ENCODE data around the gene MEF2A. TPM values are rescaled to one million over a fixed set of nuclear protein-coding genes. Genes with fewer than 3 reads are reported as not detected.

Gene MEF2A
- total RNA-seq, 1 experiment from 2014 or later = 29.6 TPM

DNA sequence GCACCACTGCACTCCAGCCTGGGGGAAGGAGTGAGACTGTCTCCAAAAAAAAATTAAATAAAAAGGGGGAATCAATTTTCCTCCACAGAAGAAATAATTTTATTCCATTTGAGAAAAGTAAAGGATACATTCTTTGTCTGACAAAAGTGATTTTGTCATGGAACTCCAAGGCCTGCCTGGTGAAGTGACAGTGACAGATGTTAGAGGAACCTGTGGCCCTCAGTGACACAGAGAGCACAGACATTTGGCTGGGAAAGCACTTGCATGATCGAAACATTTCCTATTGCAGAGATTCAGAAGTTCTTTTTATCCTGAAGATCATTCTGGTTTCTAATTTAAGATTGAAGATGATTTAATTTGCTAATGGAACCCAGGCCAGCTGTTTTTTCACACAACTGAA is 161.5 kb downstream of the MEF2A start:
- H3K9me2 ChIP-seq (ENCODE audit: insufficient read depth) = no peaks in the 10 kb centered on the region
- no peak overlapping the region for H3K27ac ChIP-seq (ENCODE audit: low read depth, low read length)
- ChIA-PET POLR2A (no interaction called here), RAD21 (ENCODE audit: low non-redundant PET in 1 of 2, low total read pairs in 2 of 2, uncharacterized antibody in 2 of 2, unreplicated experiment in 2 of 2) (no interaction called here), CTCF (no interaction called here)
- ATAC-seq (no peak), DNase-seq (ENCODE audit: low read depth, low spot score) (no peak)
- TF ChIP-seq ZFX (IDR thresholded peaks at IDR 0.05) (no peak), ZNF274 (IDR thresholded peaks at IDR 0.05; ENCODE audit: low read depth, low read length) (no peak), EGR1 (IDR thresholded peaks at IDR 0.05; ENCODE audit: low read depth) (no peak), CBX3 (IDR thresholded peaks at IDR 0.05; ENCODE audit: low read depth) (no peak), CEBPB (IDR thresholded peaks at IDR 0.05; ENCODE audit: low read depth) (no peak), RAD21 (IDR thresholded peaks at IDR 0.05; ENCODE audit: low read depth) (no peak), POLR2A (IDR thresholded peaks at IDR 0.05; ENCODE audit: borderline replicate concordance, extremely low read depth, insufficient read depth, insufficient read length) (no peak), SRF (IDR thresholded peaks at IDR 0.05; ENCODE audit: low read depth) (no peak), SP1 (IDR thresholded peaks at IDR 0.05; ENCODE audit: low read depth) (no peak), YY1 (IDR thresholded peaks at IDR 0.05; ENCODE audit: extremely low read depth, insufficient replicate concordance, low read depth, low read length) (no peak), SIN3A (IDR thresholded peaks at IDR 0.05; ENCODE audit: low read depth) (no peak), POLR2AphosphoS5 (IDR thresholded peaks at IDR 0.05; ENCODE audit: low read depth, low read length) (no peak), EZH2 (IDR thresholded peaks at IDR 0.05) (no peak), TCF7L2 (IDR thresholded peaks at IDR 0.05; ENCODE audit: borderline replicate concordance, extremely low read depth, insufficient read depth, insufficient read length) (no peak), FOSL1 (IDR thresholded peaks at IDR 0.05; ENCODE audit: low read depth) (no peak), ELF1 (IDR thresholded peaks at IDR 0.05; ENCODE audit: borderline replicate concordance, low read depth) (no peak)
- TF ChIP-seq, protein P1, sequence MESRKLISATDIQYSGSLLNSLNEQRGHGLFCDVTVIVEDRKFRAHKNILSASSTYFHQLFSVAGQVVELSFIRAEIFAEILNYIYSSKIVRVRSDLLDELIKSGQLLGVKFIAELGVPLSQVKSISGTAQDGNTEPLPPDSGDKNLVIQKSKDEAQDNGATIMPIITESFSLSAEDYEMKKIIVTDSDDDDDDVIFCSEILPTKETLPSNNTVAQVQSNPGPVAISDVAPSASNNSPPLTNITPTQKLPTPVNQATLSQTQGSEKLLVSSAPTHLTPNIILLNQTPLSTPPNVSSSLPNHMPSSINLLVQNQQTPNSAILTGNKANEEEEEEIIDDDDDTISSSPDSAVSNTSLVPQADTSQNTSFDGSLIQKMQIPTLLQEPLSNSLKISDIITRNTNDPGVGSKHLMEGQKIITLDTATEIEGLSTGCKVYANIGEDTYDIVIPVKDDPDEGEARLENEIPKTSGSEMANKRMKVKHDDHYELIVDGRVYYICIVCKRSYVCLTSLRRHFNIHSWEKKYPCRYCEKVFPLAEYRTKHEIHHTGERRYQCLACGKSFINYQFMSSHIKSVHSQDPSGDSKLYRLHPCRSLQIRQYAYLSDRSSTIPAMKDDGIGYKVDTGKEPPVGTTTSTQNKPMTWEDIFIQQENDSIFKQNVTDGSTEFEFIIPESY (IDR thresholded peaks at IDR 0.05; ENCODE audit: extremely low read depth, insufficient replicate concordance, low read length) = no peak
- TF ChIP-seq, protein P2, sequence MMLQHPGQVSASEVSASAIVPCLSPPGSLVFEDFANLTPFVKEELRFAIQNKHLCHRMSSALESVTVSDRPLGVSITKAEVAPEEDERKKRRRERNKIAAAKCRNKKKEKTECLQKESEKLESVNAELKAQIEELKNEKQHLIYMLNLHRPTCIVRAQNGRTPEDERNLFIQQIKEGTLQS (IDR thresholded peaks at IDR 0.05) = no peak
- TF ChIP-seq, protein P3, sequence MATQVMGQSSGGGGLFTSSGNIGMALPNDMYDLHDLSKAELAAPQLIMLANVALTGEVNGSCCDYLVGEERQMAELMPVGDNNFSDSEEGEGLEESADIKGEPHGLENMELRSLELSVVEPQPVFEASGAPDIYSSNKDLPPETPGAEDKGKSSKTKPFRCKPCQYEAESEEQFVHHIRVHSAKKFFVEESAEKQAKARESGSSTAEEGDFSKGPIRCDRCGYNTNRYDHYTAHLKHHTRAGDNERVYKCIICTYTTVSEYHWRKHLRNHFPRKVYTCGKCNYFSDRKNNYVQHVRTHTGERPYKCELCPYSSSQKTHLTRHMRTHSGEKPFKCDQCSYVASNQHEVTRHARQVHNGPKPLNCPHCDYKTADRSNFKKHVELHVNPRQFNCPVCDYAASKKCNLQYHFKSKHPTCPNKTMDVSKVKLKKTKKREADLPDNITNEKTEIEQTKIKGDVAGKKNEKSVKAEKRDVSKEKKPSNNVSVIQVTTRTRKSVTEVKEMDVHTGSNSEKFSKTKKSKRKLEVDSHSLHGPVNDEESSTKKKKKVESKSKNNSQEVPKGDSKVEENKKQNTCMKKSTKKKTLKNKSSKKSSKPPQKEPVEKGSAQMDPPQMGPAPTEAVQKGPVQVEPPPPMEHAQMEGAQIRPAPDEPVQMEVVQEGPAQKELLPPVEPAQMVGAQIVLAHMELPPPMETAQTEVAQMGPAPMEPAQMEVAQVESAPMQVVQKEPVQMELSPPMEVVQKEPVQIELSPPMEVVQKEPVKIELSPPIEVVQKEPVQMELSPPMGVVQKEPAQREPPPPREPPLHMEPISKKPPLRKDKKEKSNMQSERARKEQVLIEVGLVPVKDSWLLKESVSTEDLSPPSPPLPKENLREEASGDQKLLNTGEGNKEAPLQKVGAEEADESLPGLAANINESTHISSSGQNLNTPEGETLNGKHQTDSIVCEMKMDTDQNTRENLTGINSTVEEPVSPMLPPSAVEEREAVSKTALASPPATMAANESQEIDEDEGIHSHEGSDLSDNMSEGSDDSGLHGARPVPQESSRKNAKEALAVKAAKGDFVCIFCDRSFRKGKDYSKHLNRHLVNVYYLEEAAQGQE (IDR thresholded peaks at IDR 0.05; ENCODE audit: low read depth) = no peak
- TF ChIP-seq, protein P4, sequence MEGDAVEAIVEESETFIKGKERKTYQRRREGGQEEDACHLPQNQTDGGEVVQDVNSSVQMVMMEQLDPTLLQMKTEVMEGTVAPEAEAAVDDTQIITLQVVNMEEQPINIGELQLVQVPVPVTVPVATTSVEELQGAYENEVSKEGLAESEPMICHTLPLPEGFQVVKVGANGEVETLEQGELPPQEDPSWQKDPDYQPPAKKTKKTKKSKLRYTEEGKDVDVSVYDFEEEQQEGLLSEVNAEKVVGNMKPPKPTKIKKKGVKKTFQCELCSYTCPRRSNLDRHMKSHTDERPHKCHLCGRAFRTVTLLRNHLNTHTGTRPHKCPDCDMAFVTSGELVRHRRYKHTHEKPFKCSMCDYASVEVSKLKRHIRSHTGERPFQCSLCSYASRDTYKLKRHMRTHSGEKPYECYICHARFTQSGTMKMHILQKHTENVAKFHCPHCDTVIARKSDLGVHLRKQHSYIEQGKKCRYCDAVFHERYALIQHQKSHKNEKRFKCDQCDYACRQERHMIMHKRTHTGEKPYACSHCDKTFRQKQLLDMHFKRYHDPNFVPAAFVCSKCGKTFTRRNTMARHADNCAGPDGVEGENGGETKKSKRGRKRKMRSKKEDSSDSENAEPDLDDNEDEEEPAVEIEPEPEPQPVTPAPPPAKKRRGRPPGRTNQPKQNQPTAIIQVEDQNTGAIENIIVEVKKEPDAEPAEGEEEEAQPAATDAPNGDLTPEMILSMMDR (IDR thresholded peaks at IDR 0.05 in 2 of 3, conservative IDR thresholded peaks at IDR 0.05 in 1 of 3; ENCODE audit: borderline replicate concordance in 1 of 3, insufficient read depth in 1 of 3, low read depth in 2 of 3, low read length in 2 of 3) = no peak
- no peak overlapping the region for H2AFZ ChIP-seq (ENCODE audit: low read depth, low read length, poor library complexity, severe bottlenecking)
- no peak overlapping the region for H3K4me2 ChIP-seq (ENCODE audit: low read length)
- peaks cover 0 to 6% of the 10 kb centered on the region in 2 experiments; a peak in 1 of 4 replicates for H3K9me3 ChIP-seq (ENCODE audit: control insufficient read depth in 1 of 2, insufficient read depth in 1 of 2, low read depth in 1 of 2, low read length in 2 of 2)
- BruUV-seq (replicated peaks) = no TSS peak
- no peaks in the 10 kb centered on the region for H3K79me2 ChIP-seq (ENCODE audit: insufficient read depth, low read length)
- peaks cover 0 to 4% of the 10 kb centered on the region in 2 experiments; a peak in 1 of 4 replicates for H3K4me1 ChIP-seq (ENCODE audit: control insufficient read depth in 1 of 2, insufficient read depth in 2 of 2, low read length in 2 of 2)
- no peak overlapping the region for H3K9ac ChIP-seq (ENCODE audit: low read length)
- H3K36me3 ChIP-seq (ENCODE audit: control insufficient read depth in 1 of 2, insufficient read depth in 2 of 2, low read length in 2 of 2) = no peaks in the 10 kb centered on the region
- no peak overlapping the region for H3K4me3 ChIP-seq (replicated peaks in 1 of 2; ENCODE audit: low read depth in 1 of 2, low read length in 2 of 2)
- no peaks in the 10 kb centered on the region for H3K27me3 ChIP-seq (ENCODE audit: insufficient read depth, low read length)
- intact Hi-C loops (cut with micrococcal nuclease) = no loop called here
- no peaks in the 10 kb centered on the region for H4K20me1 ChIP-seq (ENCODE audit: insufficient read depth)
